Gastrocnemius medialis (tissue), 4 donors: ENCODE measurements around the gene POLR3A. TPM values are rescaled to one million over a fixed set of nuclear protein-coding genes. Genes with fewer than 3 reads are reported as not detected.

Experiments used
- ATAC-seq, 2 donors: fragments of 150-250 bp; one replicate each; pipeline ENCODE4 v1.9.1; 2016
- DNase-seq, 2 donors: peaks; one replicate each; pipeline ENCODE4 v3.0.0-alpha.2; 2019
- H3K27ac ChIP-seq, 4 donors: fragments of 200-600 bp; sonication (generic); 1 replicate in 1 of 4; 2 replicates in 3 of 4; pipeline ENCODE4 v1.5.1; 2016 to 2018; ENCODE audit warnings: mild to moderate bottlenecking in 2 of 4, moderate library complexity in 1 of 4
- H3K27me3 ChIP-seq, 3 donors: fragments of 200-600 bp; sonication (generic) in 2 of 3; 1 replicate in 1 of 3; 2 replicates in 2 of 3; pipeline versions ENCODE4 v1.5.1 to v1.6.0; 2016 to 2019; ENCODE audit warnings: mild to moderate bottlenecking in 1 of 3, moderate library complexity in 1 of 3
- H3K36me3 ChIP-seq, 2 donors: fragments of 200-600 bp; sonication (generic) in 1 of 2; one replicate each; pipeline ENCODE4 v1.5.1; 2017 to 2018
- H3K4me1 ChIP-seq, 2 donors: fragments of 200-600 bp; sonication (generic) in 1 of 2; one replicate each; pipeline ENCODE4 v1.5.1; 2016 to 2017; ENCODE audit warnings: mild to moderate bottlenecking in 2 of 2
- H3K4me3 ChIP-seq, 4 donors: fragments of 200-600 bp; sonication (generic) in 3 of 4; 1 replicate in 1 of 4; 2 replicates in 3 of 4; pipeline ENCODE4 v1.5.1; 2016 to 2019; ENCODE audit warnings: mild to moderate bottlenecking in 2 of 4
- H3K9me3 ChIP-seq, 3 donors: fragments of 200-600 bp; sonication (generic) in 2 of 3; 1 replicate in 1 of 3; 2 replicates in 2 of 3; pipeline ENCODE4 v1.5.1; 2016 to 2019
- POLR2A ChIP-seq, 2 donors: fragments of 450-650 bp; IDR thresholded peaks; one replicate each; pipeline ENCODE4 v1.6.1; 2017; ENCODE audit warnings: antibody characterized with exemption in 2 of 2, mild to moderate bottlenecking in 2 of 2, moderate library complexity in 2 of 2
- in situ Hi-C, 4 donors: fragments of 200-750 bp; cut with MboI; loops; one replicate each; pipeline versions ENCODE4 v1.15.0 to v1.8.0; 2017; ENCODE audit warnings: low sequenced_read_pairs in 4 of 4
- intact Hi-C: fragments of 100-400 bp; cut with DNase I; formaldehyde crosslinking; loops from one replicate; pipeline ENCODE4 v1.15.1; 2023; ENCODE audit warnings: low total_unique reads
- total RNA-seq, 4 donors: library from RNA; depleted of rRNA; stranded (reverse); fragments of >200 nt; gene quantifications; one replicate each; pipeline versions ENCODE4 v1.1.0 to v1.2.3, GENCODE V29; 2016
- TF ChIP-seq, protein P1 (sequence below), 5 experiments: fragments of 450-650 bp in 3 of 5; fragments of 200-600 bp in 2 of 5; sonication (generic) in 2 of 5; IDR thresholded peaks in 4 of 5; conservative IDR thresholded peaks in 1 of 5; 1 replicate in 4 of 5; 2 replicates in 1 of 5; pipeline ENCODE4 v1.5.1; 2016 to 2019; ENCODE audit warnings: antibody characterized with exemption in 5 of 5, mild to moderate bottlenecking in 3 of 5, moderate library complexity in 3 of 5

POLR3A gene
- total RNA-seq, 4 donors from 2014 or later, result 11.0 to 17.4 (median 15.5) TPM

GRCh38 chr10:78049851-78050250 lies 20.5 kb upstream of the POLR3A start:
- H3K27ac ChIP-seq, result no peak overlapping the region
- no peaks in the 10 kb centered on the region for H3K36me3 ChIP-seq
- TF ChIP-seq POLR2A (IDR thresholded peaks at IDR 0.05), result no peak
- TF ChIP-seq, protein P1, sequence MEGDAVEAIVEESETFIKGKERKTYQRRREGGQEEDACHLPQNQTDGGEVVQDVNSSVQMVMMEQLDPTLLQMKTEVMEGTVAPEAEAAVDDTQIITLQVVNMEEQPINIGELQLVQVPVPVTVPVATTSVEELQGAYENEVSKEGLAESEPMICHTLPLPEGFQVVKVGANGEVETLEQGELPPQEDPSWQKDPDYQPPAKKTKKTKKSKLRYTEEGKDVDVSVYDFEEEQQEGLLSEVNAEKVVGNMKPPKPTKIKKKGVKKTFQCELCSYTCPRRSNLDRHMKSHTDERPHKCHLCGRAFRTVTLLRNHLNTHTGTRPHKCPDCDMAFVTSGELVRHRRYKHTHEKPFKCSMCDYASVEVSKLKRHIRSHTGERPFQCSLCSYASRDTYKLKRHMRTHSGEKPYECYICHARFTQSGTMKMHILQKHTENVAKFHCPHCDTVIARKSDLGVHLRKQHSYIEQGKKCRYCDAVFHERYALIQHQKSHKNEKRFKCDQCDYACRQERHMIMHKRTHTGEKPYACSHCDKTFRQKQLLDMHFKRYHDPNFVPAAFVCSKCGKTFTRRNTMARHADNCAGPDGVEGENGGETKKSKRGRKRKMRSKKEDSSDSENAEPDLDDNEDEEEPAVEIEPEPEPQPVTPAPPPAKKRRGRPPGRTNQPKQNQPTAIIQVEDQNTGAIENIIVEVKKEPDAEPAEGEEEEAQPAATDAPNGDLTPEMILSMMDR (IDR thresholded peaks at IDR 0.05 in 4 of 5, conservative IDR thresholded peaks at IDR 0.05 in 1 of 5), result no peak
- H3K27me3 ChIP-seq, result no peaks in the 10 kb centered on the region
- no peaks in the 10 kb centered on the region for H3K9me3 ChIP-seq
- no peak for ATAC-seq
- H3K4me1 ChIP-seq, result no peaks in the 10 kb centered on the region
- H3K4me3 ChIP-seq, result no peak overlapping the region
- DNase-seq, result no peak
- intact Hi-C loops (loop anchor here (5.0 kb wide), 3 partner anchors 162 to 1147 kb away; no protein-coding TSS in a partner anchor), in situ Hi-C loops (loop anchor here (10.0 to 25.0 kb wide), 7 partner anchors 262 to 1145 kb away; no protein-coding TSS in a partner anchor)

DNA sequence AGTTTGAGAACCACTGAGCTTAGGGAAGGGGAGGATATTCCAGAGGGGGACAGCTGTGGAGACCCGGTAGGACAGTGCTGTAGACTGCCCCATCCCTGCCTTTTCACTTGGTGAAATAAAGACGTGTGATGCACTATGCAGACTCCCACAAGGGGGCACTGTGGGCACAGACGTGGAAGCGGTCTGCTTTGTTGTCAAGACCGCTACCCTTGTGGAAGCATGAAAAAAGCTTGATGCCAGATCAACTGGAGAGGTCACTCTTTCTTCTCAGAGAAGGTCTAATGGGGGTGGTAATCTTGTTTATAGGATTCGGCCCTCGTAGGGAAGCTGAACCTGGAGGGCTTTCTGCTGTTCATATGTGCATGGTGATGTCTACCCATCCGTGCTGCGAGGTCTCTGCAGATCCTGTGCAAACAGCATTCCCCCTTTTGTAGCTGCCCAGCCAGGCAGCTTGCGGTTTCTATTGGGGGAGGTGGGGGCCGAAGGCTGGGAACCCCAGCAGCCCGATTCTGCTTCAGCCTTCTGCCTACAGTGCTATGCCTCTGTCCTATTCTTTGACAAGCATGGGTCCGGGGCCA lies 18.1 kb upstream of the POLR3A start:
- Histone ChIP-seq H3K27ac (no peak overlapping the region), H3K27me3 (no peaks in the 10 kb centered on the region), H3K4me3 (no peak overlapping the region), H3K36me3 (peaks cover 0 to 6% of the 10 kb centered on the region in 2 donors), H3K9me3 (no peaks in the 10 kb centered on the region), H3K4me1 (peaks cover 6 to 10% of the 10 kb centered on the region in 2 donors)
- DNase-seq (peak; percentile 57 to 72), ATAC-seq (peak; percentile 87 to 91)
- in situ Hi-C loops, result loop anchor here (10.0 to 25.0 kb wide), 4 partner anchors 265 to 1147 kb away; no protein-coding TSS in a partner anchor
- intact Hi-C loops, result loop anchor here (5.0 kb wide), 3 partner anchors 165 to 1150 kb away; no protein-coding TSS in a partner anchor
- TF ChIP-seq, protein P1 (IDR thresholded peaks at IDR 0.05 in 4 of 5, conservative IDR thresholded peaks at IDR 0.05 in 1 of 5), result peak; percentile 78 to 89 (median 82)
- TF ChIP-seq POLR2A (IDR thresholded peaks at IDR 0.05), result no peak

- no peak overlapping the region for H3K27ac ChIP-seq
- ATAC-seq (peak in 1 of 2 donors; percentile 7), DNase-seq (no peak)
- no peak for TF ChIP-seq POLR2A (IDR thresholded peaks at IDR 0.05)
- TF ChIP-seq, protein P1 (IDR thresholded peaks at IDR 0.05 in 4 of 5, conservative IDR thresholded peaks at IDR 0.05 in 1 of 5), result no peak
- in situ Hi-C loops, result loop anchor here (10.0 to 25.0 kb wide), 4 partner anchors 266 to 1148 kb away; no protein-coding TSS in a partner anchor
- no peaks in the 10 kb centered on the region for H3K9me3 ChIP-seq
- H3K4me1 ChIP-seq, result peaks cover 6 to 10% of the 10 kb centered on the region in 2 donors
- no peak overlapping the region for H3K4me3 ChIP-seq
- intact Hi-C loops, result loop anchor here (5.0 kb wide), 3 partner anchors 166 to 1151 kb away; no protein-coding TSS in a partner anchor
- H3K27me3 ChIP-seq, result no peaks in the 10 kb centered on the region
- peaks cover 0 to 12% of the 10 kb centered on the region in 2 donors for H3K36me3 ChIP-seq
Measured at GRCh38 chr10:78046711-78047269, 17.5 kb upstream of the POLR3A start.

- no peak overlapping the region for H3K4me3 ChIP-seq
- peaks cover 0 to 22% of the 10 kb centered on the region in 2 donors for H3K36me3 ChIP-seq
- no peak overlapping the region for H3K27ac ChIP-seq
- H3K9me3 ChIP-seq, result no peaks in the 10 kb centered on the region
- H3K4me1 ChIP-seq, result peaks cover 6 to 10% of the 10 kb centered on the region in 2 donors
- intact Hi-C loops, result loop anchor here (5.0 kb wide), 3 partner anchors 166 to 1151 kb away; no protein-coding TSS in a partner anchor
- ATAC-seq (no peak), DNase-seq (no peak)
- in situ Hi-C loops, result loop anchor here (10.0 to 25.0 kb wide), 4 partner anchors 266 to 1149 kb away; no protein-coding TSS in a partner anchor
- H3K27me3 ChIP-seq, result no peaks in the 10 kb centered on the region
- TF ChIP-seq POLR2A (IDR thresholded peaks at IDR 0.05), result no peak
- TF ChIP-seq, protein P1 (IDR thresholded peaks at IDR 0.05 in 4 of 5, conservative IDR thresholded peaks at IDR 0.05 in 1 of 5), result no peak
Measured at GRCh38 chr10:78045856-78046255, 16.5 kb upstream of the POLR3A start.
